Measurements from ENCODE around the gene HECTD1. TPM values are rescaled to one million over a fixed set of nuclear protein-coding genes. Genes with fewer than 3 reads are reported as not detected.
"Not testable (repeated sequence)": the region's sequence is repeated elsewhere in the genome, so short reads cannot be mapped to it uniquely, and the experiment has no call there.

Gene HECTD1
- polyA plus RNA-seq, 2 of the 4 experiments (the other 2 are of a cell fraction) = 60.7 to 149 TPM

DNA sequence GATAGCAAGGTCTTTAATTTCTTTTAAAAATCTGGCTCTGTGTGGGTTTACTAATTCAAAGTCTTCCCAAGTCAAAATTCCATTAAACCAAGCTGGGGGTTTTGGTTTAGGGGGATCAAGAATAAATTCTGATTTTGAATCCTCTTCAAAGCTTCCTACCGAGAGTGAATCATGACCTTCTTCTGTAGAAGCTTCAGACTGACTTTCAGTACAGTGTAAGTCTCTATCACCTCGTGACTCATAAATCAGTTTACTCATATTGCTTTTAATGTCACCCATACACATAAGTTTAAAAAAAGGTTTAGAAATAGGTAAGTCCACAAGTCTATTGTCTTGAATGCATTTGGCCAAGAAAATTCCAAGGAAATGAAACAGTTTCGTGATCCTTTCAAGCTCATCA, 100.8 kb downstream of the HECTD1 start:
- no peak overlapping the region for H3K4me2 ChIP-seq
- H3K4me1 ChIP-seq = no peaks in the 10 kb centered on the region
- FAIRE-seq = no peak
- CTCF ChIA-PET = interaction anchor here (1.7 kb wide), 1 partner anchor 127 kb away, joined by 7 read pairs; no protein-coding TSS in a partner anchor
- no peak overlapping the region for H3K4me3 ChIP-seq
- TF ChIP-seq EHMT2 (IDR thresholded peaks at IDR 0.05; ENCODE audit: low read depth) = no peak
- TF ChIP-seq, protein P1, sequence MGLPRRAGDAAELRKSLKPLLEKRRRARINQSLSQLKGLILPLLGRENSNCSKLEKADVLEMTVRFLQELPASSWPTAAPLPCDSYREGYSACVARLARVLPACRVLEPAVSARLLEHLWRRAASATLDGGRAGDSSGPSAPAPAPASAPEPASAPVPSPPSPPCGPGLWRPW (IDR thresholded peaks at IDR 0.05) = no peak
- no peak for TF ChIP-seq MYC (IDR thresholded peaks at IDR 0.05; ENCODE audit: borderline replicate concordance, low read length)
- TF ChIP-seq, protein P2, sequence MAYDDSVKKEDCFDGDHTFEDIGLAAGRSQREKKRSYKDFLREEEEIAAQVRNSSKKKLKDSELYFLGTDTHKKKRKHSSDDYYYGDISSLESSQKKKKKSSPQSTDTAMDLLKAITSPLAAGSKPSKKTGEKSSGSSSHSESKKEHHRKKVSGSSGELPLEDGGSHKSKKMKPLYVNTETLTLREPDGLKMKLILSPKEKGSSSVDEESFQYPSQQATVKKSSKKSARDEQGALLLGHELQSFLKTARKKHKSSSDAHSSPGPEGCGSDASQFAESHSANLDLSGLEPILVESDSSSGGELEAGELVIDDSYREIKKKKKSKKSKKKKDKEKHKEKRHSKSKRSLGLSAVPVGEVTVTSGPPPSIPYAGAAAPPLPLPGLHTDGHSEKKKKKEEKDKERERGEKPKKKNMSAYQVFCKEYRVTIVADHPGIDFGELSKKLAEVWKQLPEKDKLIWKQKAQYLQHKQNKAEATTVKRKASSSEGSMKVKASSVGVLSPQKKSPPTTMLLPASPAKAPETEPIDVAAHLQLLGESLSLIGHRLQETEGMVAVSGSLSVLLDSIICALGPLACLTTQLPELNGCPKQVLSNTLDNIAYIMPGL (CRISPR knock-in tag; IDR thresholded peaks at IDR 0.05; ENCODE audit: borderline replicate concordance) = no peak
- TF ChIP-seq NPAS2 (CRISPR knock-in tag; IDR thresholded peaks at IDR 0.05; ENCODE audit: borderline replicate concordance) = no peak
- TF ChIP-seq ZFP36 (IDR thresholded peaks at IDR 0.05; ENCODE audit: borderline replicate concordance, partially characterized antibody) = no peak
- TF ChIP-seq, protein P3, sequence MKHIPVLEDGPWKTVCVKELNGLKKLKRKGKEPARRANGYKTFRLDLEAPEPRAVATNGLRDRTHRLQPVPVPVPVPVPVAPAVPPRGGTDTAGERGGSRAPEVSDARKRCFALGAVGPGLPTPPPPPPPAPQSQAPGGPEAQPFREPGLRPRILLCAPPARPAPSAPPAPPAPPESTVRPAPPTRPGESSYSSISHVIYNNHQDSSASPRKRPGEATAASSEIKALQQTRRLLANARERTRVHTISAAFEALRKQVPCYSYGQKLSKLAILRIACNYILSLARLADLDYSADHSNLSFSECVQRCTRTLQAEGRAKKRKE (CRISPR knock-in tag; IDR thresholded peaks at IDR 0.05; ENCODE audit: low read depth) = no peak
- no peak for TF ChIP-seq CHD4 (IDR thresholded peaks at IDR 0.05; ENCODE audit: borderline replicate concordance)
- 74% methylated on average over 3 of the region's 3 CpGs for WGBS (ENCODE audit: missing lambda C conversion rate)
- no peak for DNase-seq (ENCODE audit: low read depth in 1 of 2, low spot score in 1 of 2)
- no peak overlapping the region for H3K27ac ChIP-seq
- no peaks in the 10 kb centered on the region for H3K9me3 ChIP-seq
- POLR2A ChIA-PET = no interaction called here
- no peak for ATAC-seq

DNA sequence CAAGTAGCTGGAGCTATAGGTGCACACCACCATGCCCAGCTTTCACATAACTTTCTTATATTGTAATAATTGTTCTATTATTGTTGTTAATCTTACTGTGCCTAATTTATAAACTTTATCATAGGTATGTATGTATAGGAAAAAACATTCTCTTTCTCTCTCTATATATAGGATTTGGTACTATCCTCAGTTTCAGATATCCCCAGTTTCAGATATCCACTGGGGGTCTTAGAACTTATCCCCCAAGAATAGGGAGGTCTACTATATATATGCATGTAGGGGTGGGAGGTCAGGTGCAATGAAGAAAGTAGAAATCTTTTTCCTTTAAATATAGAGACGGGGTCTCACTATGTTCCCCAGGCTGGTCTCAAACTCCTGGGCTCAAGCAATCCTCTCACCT, 110.5 kb downstream of the HECTD1 start:
- Histone ChIP-seq H3K4me1 (peaks cover 3% of the 10 kb centered on the region; the same call in 2 of the 3 replicates), H3K9me3 (no peaks in the 10 kb centered on the region), H3K27ac (no peak overlapping the region), H3K4me2 (no peak overlapping the region), H3K4me3 (no peak overlapping the region)
- no peak for DNase-seq (ENCODE audit: low read depth in 1 of 2, low spot score in 1 of 2)
- TF ChIP-seq HDAC2 (IDR thresholded peaks at IDR 0.05) (no peak), FOSL2 (IDR thresholded peaks at IDR 0.05) (no peak), FOSL2 (CRISPR knock-in tag; IDR thresholded peaks at IDR 0.05) (no peak), TP53 (CRISPR knock-in tag; IDR thresholded peaks at IDR 0.05) (no peak), ZFP36 (IDR thresholded peaks at IDR 0.05; ENCODE audit: borderline replicate concordance, partially characterized antibody) (no peak), HOXA7 (CRISPR knock-in tag; IDR thresholded peaks at IDR 0.05) (no peak), KDM5A (IDR thresholded peaks at IDR 0.05) (no peak)
- TF ChIP-seq, protein P4, sequence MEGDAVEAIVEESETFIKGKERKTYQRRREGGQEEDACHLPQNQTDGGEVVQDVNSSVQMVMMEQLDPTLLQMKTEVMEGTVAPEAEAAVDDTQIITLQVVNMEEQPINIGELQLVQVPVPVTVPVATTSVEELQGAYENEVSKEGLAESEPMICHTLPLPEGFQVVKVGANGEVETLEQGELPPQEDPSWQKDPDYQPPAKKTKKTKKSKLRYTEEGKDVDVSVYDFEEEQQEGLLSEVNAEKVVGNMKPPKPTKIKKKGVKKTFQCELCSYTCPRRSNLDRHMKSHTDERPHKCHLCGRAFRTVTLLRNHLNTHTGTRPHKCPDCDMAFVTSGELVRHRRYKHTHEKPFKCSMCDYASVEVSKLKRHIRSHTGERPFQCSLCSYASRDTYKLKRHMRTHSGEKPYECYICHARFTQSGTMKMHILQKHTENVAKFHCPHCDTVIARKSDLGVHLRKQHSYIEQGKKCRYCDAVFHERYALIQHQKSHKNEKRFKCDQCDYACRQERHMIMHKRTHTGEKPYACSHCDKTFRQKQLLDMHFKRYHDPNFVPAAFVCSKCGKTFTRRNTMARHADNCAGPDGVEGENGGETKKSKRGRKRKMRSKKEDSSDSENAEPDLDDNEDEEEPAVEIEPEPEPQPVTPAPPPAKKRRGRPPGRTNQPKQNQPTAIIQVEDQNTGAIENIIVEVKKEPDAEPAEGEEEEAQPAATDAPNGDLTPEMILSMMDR (IDR thresholded peaks at IDR 0.05) = no peak
- FAIRE-seq = no peak
- CTCF ChIA-PET = no interaction called here
- POLR2A ChIA-PET = no interaction called here
- ATAC-seq = no peak
- 100% methylated on average over 1 of the region's 1 CpG for WGBS (ENCODE audit: missing lambda C conversion rate)

DNA sequence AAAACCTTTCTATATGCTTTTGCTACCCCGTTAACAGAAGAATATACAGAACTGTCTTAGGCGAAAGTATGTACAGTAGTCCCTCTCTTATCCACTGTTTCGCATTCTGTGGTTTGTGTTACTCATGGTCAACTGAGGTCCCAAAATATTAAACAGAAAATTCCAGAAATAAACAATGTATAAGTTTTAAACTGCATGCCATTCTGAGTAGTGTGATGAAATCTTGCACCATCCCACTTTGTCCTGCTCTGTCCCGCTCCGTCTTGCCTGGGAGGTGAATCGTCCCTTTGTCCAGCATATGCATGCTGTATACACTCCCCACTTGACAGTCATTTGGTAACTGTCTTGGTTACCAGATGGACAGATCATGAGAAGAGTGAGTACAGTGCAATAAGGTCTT, 111.3 kb downstream of the HECTD1 start:
- Histone ChIP-seq H3K4me3 (no peak overlapping the region), H3K4me2 (no peak overlapping the region), H3K27ac (no peak overlapping the region), H3K4me1 (peaks cover 11% of the 10 kb centered on the region), H3K9me3 (no peaks in the 10 kb centered on the region)
- CTCF ChIA-PET = interaction anchor here (1.2 kb wide), 1 partner anchor 14 kb away, joined by 3 read pairs; no protein-coding TSS in a partner anchor
- ATAC-seq = no peak
- TF ChIP-seq KDM1A (IDR thresholded peaks at IDR 0.05; ENCODE audit: low read depth) (no peak), EHF (CRISPR knock-in tag; IDR thresholded peaks at IDR 0.05) (no peak), FOSB (CRISPR knock-in tag; IDR thresholded peaks at IDR 0.05) (0 out of 2 replicates have a peak, but pooled peaks have one; percentile 30)
- POLR2A ChIA-PET = no interaction called here
- no peak for FAIRE-seq
- WGBS (ENCODE audit: missing lambda C conversion rate) = 91% methylated on average over 6 of the region's 6 CpGs
- DNase-seq (ENCODE audit: low read depth in 1 of 2, low spot score in 1 of 2) = no peak

DNA sequence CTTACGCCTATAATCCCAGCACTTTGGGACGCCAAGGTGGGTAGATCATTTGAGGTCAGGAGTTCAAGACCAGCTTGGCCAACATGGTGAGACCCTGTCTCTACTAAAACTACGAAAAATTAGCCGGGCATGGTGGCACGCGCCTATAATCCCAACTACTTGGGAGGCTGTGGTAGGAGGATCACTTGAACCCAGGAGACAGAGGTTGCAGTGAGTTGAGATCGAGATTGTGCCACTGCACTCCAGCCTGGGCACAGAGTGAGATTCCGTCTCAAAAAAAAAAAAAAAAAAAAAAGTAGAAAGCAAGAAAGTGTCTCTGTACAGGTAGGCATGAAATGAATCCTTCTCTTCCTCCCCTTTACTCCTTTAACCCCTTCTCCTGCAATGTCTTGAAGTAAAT, 111.8 kb downstream of the HECTD1 start:
- POLR2A ChIA-PET; DNase-seq (ENCODE audit: low read depth in 1 of 2, low spot score in 1 of 2); H3K4me3 ChIP-seq; ATAC-seq; H3K27ac ChIP-seq; H3K4me2 ChIP-seq; FAIRE-seq; H3K9me3 ChIP-seq: not testable (repeated sequence)
- WGBS (ENCODE audit: missing lambda C conversion rate) = 95% methylated on average over 8 of the region's 8 CpGs
- CTCF ChIA-PET = interaction anchor here (1.2 to 1.3 kb wide), 2 partner anchors 8 to 13 kb away, joined by 3 read pairs; no protein-coding TSS in a partner anchor
- H3K4me1 ChIP-seq = peaks cover 15% of the 10 kb centered on the region

DNA sequence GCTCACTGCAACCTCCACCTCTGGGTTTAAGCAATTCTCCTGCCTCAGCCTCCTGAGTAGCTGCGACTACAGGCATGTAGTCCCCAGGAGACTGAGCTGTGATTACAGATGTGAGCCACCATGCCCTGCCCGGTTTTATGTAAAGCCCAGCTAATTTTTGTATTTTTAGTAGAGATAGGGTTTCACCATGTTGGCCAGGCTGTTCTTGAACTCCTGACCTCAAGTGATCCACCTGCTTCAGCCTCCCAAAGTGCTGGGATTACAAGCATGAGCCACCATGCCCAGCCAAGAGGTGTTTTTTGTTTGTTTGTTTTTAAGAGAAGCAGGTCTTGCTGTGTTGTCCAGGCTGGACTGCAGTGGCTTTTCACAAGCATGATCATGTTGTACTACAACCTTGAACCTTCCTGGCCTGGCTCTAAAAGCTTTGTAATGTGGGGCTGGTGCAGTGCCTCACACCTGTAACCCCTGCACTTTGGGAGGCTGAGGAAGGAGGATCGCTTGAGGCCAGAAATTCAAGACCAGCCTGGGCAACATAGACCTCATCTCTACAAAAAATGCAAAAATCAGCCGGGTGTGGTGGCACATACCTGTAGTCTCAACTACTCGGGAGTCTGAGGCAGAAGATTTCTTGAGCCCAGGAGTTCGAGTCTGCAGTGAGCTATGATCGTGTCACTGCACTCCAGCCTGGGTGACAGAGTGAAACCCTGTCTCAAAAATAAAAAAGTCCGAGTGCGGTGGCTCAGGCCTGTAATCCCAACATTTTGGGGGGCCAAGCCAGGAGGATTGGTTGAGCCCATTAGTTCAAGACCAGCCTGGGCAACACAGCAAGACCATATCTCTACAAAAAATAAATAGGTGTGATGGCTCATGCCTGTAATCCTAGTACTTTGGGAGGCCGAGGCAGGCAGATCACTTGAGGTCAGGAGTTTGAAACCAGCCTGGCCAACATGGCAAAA, 113.4 kb downstream of the HECTD1 start:
- H3K4me1 ChIP-seq = peaks cover 24% of the 10 kb centered on the region
- FAIRE-seq; H3K9me3 ChIP-seq; H3K27ac ChIP-seq; H3K4me3 ChIP-seq; ATAC-seq; POLR2A ChIA-PET; DNase-seq (ENCODE audit: low read depth in 1 of 2, low spot score in 1 of 2); H3K4me2 ChIP-seq: not testable (repeated sequence)
- CTCF ChIA-PET = interaction anchor here (1.1 kb wide), 1 partner anchor 12 kb away, joined by 4 read pairs; no protein-coding TSS in a partner anchor
- 89% methylated on average over 10 of the region's 10 CpGs for WGBS (ENCODE audit: missing lambda C conversion rate)
